Smooth muscle cell (in vitro differentiated cells): Measurements from ENCODE around the gene UROC1. TPM values are rescaled to one million over a fixed set of nuclear protein-coding genes. Genes with fewer than 3 reads are reported as not detected.

ENCODE experiments used
- DNase-seq: peaks from one replicate; lab custom pipeline; 2025; ENCODE audit not compliant: unreplicated experiment; lab: John Stamatoyannopoulos, UW
- H2AFZ ChIP-seq: fragments of 200-600 bp; sonication (generic); 2 replicates; pipeline ENCODE4 v1.6.0; 2016; ENCODE audit warnings: antibody characterized with exemption, low read depth, mild to moderate bottlenecking
- H3F3A ChIP-seq: fragments of 200-600 bp; sonication (generic); 2 replicates; pipeline ENCODE4 v1.6.0; 2017; ENCODE audit warnings: antibody characterized with exemption, low read depth
- H3K27ac ChIP-seq: fragments of 200-600 bp; sonication (generic); 2 replicates; pipeline ENCODE4 v1.5.1; 2016; ENCODE audit warnings: low read depth, mild to moderate bottlenecking
- H3K27me3 ChIP-seq: fragments of 200-600 bp; sonication (generic); 2 replicates; pipeline ENCODE4 v1.6.1; 2016; ENCODE audit warnings: low read depth, mild to moderate bottlenecking
- H3K36me3 ChIP-seq: fragments of 200-600 bp; sonication (generic); 2 replicates; pipeline ENCODE4 v1.5.1; 2016; ENCODE audit warnings: low read depth
- H3K4me1 ChIP-seq: fragments of 200-600 bp; sonication (generic); 2 replicates; pipeline ENCODE4 v1.5.1; 2016; ENCODE audit warnings: low read depth
- H3K4me2 ChIP-seq: fragments of 200-600 bp; sonication (generic); 2 replicates; pipeline ENCODE4 v1.6.0; 2016; ENCODE audit warnings: mild to moderate bottlenecking
- H3K4me3 ChIP-seq: fragments of 200-600 bp; sonication (generic); 2 replicates; pipeline ENCODE4 v1.5.1; 2016; ENCODE audit warnings: mild to moderate bottlenecking
- H3K79me2 ChIP-seq: fragments of 200-600 bp; sonication (generic); 2 replicates; pipeline ENCODE4 v1.6.0; 2016; ENCODE audit warnings: low read depth, mild to moderate bottlenecking
- H3K9ac ChIP-seq: fragments of 200-600 bp; sonication (generic); 2 replicates; pipeline ENCODE4 v1.6.0; 2016; ENCODE audit warnings: low read depth
- H3K9me3 ChIP-seq: fragments of 200-600 bp; sonication (generic); replicated peaks from 2 replicates; pipeline ENCODE4 v1.5.1; 2016; ENCODE audit warnings: low read depth
- H4K20me1 ChIP-seq: fragments of 200-600 bp; sonication (generic); 2 replicates; pipeline ENCODE4 v1.6.0; 2016; ENCODE audit warnings: low read depth
- CTCF ChIP-seq: fragments of 200-600 bp; sonication (generic); IDR thresholded peaks from 2 replicates; pipeline ENCODE4 v1.5.1; 2017; ENCODE audit warnings: borderline replicate concordance, mild to moderate bottlenecking, antibody characterized with exemption; ENCODE audit not compliant: insufficient read depth, poor library complexity, severe bottlenecking
- WGBS: methylation state at CpG from one replicate; pipeline ENCODE4 v1.1.7; 2016; ENCODE audit warnings: low lambda C conversion rate; 5-methylcytosine and 5-hydroxymethylcytosine counted together
- polyA plus RNA-seq: library from polyadenylated mRNA; unstranded; fragments of >200 nt; fragmentation: Nextera tagmentation; extraction: Ambion mirVana; gene quantifications from 2 replicates; pipeline ENCODE4 v1.2.1, GENCODE V29; 2016
- total RNA-seq: library from RNA; depleted of rRNA; stranded (reverse); fragments of >200 nt; gene quantifications from 2 replicates; pipeline ENCODE4 v1.2.3, GENCODE V29; 2014

The UROC1 gene
- total and polyA plus RNA-seq, 2 experiments from 2014 or later = not detected

GRCh38 chr3:126448136-126448892, 69.3 kb downstream of the UROC1 start:
- H3F3A ChIP-seq = no peaks in the 10 kb centered on the region
- no peak overlapping the region for H3K4me2 ChIP-seq
- H4K20me1 ChIP-seq = peaks cover 7% of the 10 kb centered on the region
- H3K9me3 ChIP-seq = no peaks in the 10 kb centered on the region
- no peak overlapping the region for H3K27ac ChIP-seq
- H3K27me3 ChIP-seq = no peaks in the 10 kb centered on the region
- H3K9ac ChIP-seq = no peak overlapping the region
- no peak overlapping the region for H3K4me3 ChIP-seq
- H2AFZ ChIP-seq = no peak overlapping the region
- no peak for TF ChIP-seq CTCF
- 96% methylated on average over 17 of the region's 17 CpGs for WGBS
- no peaks in the 10 kb centered on the region for H3K36me3 ChIP-seq
- no peak for DNase-seq
- no peaks in the 10 kb centered on the region for H3K79me2 ChIP-seq
- no peaks in the 10 kb centered on the region for H3K4me1 ChIP-seq

GRCh38 chr3:126447456-126448106, 70.0 kb downstream of the UROC1 start:
- Histone ChIP-seq H3K9ac (no peak overlapping the region), H3K4me1 (no peaks in the 10 kb centered on the region), H3K4me3 (no peak overlapping the region), H3K4me2 (no peak overlapping the region), H3K9me3 (no peaks in the 10 kb centered on the region), H3F3A (no peaks in the 10 kb centered on the region), H3K27me3 (no peaks in the 10 kb centered on the region), H3K36me3 (no peaks in the 10 kb centered on the region), H3K27ac (no peak overlapping the region), H2AFZ (no peak overlapping the region), H4K20me1 (peaks cover 5% of the 10 kb centered on the region), H3K79me2 (no peaks in the 10 kb centered on the region)
- no peak for DNase-seq
- TF ChIP-seq CTCF = no peak
- 91% methylated on average over 12 of the region's 12 CpGs for WGBS

GRCh38 chr3:126446791-126447190, 70.8 kb downstream of the UROC1 start:
- Histone ChIP-seq H3K36me3 (no peaks in the 10 kb centered on the region), H3K4me2 (no peak overlapping the region), H3K9me3 (no peaks in the 10 kb centered on the region), H4K20me1 (peaks cover 5% of the 10 kb centered on the region), H3K4me1 (no peaks in the 10 kb centered on the region), H2AFZ (no peak overlapping the region), H3F3A (no peaks in the 10 kb centered on the region), H3K79me2 (no peaks in the 10 kb centered on the region), H3K4me3 (no peak overlapping the region), H3K27ac (no peak overlapping the region), H3K9ac (no peak overlapping the region), H3K27me3 (no peaks in the 10 kb centered on the region)
- no peak for DNase-seq
- no peak for TF ChIP-seq CTCF
- 78% methylated on average over 2 of the region's 2 CpGs for WGBS

GRCh38 chr3:126446301-126446700, 71.3 kb downstream of the UROC1 start:
- no peak for DNase-seq
- WGBS = 90% methylated on average over 8 of the region's 8 CpGs
- Histone ChIP-seq H4K20me1 (peaks cover 5% of the 10 kb centered on the region), H3K79me2 (no peaks in the 10 kb centered on the region), H3K4me1 (no peaks in the 10 kb centered on the region), H3K9me3 (no peaks in the 10 kb centered on the region), H3K27ac (no peak overlapping the region), H3K36me3 (no peaks in the 10 kb centered on the region), H3K27me3 (no peaks in the 10 kb centered on the region), H3F3A (no peaks in the 10 kb centered on the region), H2AFZ (no peak overlapping the region), H3K9ac (no peak overlapping the region), H3K4me3 (no peak overlapping the region), H3K4me2 (no peak overlapping the region)
- no peak for TF ChIP-seq CTCF
